KG1 (cell line): Measurements from ENCODE around the gene PAAF1.
"Not testable (repeated sequence)": the region's sequence is repeated elsewhere in the genome, so short reads cannot be mapped to it uniquely, and the experiment has no call there.

Experiments
- DNase-seq: peaks from one replicate; lab custom pipeline; 2025; lab: John Stamatoyannopoulos, UW

PAAF1 gene

DNA sequence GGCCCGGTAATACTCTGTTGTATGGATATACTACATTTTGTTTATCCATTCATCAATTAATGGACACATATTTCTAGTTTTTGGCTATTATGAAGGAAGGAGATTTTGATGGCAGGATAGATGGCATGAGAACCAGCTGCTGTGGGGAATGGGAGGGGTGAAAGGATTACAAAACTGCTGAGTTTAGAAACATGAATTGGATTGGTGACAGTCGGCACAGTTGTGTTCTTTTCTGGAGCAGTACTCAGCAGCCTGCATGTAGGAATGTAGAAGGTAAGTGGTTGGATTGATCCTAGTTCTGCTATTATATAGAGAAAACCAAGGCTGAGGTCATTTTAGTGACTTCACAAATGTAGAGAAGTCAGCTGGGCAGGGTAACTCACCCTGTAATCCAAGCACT, 7.1 kb downstream of the PAAF1 start:
- DNase-seq = no peak

DNA sequence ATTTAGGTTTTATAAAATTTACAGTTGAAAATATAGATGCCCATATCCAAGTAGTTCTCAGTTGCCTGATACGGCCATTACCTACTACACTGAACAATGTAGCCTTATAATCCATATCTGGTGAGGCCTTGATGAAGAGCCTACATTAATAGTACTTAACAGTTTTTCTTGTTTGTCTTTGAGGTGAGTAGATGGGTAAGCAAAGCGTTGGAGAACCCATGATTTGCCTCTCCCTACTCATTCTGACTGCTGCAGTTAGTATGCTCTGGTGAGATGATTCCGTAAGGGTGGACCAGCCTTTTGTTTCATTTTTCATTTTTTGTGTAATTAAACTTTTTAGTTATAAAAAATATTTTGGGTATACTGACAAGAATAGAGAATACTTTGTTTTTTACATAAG, 11.4 kb downstream of the PAAF1 start:
- no peak for DNase-seq

DNA sequence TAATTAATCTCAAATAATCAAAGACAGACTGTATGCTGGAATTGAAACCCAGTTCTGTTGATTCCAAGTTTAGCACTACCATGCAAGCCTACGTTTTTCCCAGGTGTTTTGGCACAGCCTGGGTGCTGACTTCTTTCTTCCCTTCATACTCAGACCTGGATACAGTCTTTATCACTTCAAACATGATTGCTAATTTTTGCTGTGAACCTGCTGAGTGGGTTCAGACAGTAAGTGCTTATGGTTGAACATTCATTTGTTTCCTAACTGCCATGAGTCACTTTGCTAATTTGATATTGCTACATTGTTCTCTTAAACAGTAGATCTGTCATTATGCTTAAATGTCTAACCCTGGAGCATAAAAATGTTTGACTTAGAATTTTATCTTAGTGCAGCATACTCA, 12.2 kb downstream of the PAAF1 start:
- no peak for DNase-seq

DNA sequence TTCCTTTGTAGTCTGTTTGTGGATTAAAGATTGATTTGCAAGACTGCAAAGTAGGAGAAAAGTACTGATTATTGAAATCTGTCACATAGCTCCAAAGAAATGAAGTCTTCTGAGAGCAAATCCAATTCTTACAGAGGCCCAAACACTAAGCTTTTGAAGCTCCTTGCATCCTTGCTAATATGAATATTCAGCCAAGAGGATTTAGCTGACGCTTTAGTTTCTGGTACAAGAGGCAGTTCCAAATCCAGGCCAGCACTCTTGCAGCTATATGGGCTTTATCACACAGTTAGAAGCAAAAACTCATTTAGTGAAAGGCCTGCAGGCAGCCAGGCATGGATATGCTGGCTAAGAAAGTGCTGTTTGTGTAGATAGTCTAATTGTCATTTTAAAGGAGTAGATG, 12.7 kb downstream of the PAAF1 start:
- DNase-seq = no peak

DNA sequence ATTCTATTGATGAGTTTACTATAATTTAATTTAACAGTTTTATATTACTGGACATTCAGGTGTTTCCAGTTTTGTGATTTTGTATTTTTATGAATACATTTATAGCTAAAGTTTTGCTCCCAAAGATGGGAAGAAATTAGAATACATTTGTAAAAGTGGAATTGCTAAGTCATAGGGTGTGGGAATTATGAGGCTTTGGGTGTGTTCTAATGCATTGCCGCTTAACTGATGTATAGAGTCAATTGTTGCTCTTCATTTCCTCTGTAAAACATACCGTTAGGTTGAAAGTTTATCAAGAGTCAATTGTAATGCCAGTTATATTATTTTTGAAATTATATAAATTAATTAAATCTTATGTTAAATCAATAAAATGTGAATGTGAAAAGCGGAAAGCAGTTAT, 16.2 kb downstream of the PAAF1 start:
- no peak for DNase-seq

DNA sequence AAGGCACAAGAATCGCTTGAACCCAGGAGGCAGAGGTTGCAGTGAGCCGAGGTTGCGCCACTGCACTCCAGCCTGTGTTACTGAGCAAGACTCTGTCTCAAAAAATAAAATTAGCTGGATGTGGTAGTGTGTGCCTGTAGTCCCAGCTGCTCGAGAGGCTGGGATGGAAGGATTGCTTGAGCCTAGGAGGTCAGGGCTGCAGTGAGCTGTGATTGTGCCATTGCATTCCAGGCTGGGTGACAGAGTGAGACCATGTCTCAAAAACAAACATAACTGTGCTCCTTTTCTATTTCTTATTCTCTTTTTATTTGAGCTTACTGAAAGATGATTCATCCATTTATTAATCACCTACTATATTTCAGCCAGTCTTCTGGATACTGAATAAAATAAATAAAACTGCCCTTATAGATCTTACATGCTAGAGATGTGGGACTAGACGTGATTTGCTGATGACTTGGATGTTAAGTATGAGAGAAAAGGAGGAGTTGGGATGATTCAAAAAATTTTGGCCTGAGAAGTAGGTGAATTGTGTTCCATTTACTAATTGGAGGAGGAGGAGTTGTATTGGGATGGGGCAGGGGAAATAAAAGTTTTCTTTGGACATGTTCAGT, 18.0 kb downstream of the PAAF1 start:
- no peak for DNase-seq

DNA sequence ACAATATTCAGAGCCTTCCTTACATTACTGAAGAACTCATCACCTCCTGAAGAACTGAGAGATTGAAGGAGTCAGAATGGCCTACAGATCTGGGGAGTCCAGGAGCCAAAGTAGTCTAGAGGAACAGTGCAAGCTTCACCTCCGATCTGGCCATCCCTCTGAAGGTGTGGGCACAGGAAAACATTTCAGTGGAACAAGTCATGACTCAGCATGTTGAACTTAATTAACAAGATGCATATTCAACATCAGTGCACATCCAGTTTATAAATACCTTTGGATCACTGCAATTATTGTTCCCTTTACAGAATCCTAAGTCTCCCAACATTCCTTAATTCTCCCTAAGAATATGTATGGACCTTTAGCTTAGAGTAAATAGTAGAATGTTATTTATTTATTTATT, 25.5 kb downstream of the PAAF1 start:
- DNase-seq = no peak

DNA sequence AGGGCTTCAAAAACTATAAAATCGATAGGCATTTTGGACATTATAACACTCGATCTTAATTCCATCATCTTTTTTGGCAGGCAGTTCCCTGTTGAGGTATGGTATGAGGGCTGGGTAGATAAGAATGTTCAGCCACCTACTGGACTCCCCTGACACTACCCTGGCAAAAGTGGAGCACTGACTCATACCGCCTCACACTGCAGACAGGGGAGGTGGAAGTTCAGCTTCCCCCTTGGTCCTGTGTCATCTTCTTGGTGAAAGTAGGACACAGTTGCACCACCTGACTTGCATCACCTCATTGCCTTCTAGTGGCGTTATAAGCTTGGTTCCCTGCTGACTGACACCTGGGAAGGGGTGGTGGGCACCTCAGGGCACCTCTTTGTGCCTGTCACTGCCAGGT, 30.4 kb downstream of the PAAF1 start:
- DNase-seq = no peak

DNA sequence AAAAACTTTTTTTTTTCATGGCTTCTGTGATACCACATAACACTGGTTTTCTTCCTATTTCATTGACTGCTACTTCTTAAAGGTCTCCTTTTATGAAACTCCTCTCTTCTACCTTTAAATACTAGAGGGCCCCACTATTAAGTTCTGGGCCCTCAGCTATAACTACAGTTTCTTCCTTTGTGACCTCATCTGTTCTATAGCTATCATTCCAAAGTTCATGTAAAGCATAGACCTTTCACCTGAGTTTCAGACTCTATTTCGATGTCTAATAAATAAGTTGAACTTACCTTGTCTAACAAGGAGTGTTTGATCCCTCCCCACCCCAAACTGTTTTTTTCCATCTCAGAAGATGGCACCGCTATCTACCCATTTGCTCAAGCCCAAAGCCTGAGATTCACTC, 35.2 kb downstream of the PAAF1 start:
- no peak for DNase-seq

DNA sequence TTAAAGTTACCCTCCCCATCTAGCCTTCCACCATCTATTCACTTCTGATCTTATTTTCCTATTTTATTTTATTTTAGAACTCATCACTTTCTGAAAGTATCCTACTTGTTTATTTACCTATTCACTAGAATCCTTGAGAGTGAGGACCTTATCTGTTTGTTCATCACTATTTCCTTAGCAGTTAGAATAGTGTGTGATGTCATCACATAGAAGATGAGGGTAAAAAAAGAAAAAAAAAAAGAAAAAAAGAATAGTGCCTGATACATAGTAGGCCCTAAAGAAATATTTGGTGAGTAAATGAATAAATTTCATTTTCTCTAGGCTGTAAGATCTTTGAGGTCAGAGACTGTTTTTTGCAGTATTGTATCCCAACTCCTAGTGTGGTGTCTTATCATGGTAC, 36.7 kb downstream of the PAAF1 start:
- DNase-seq = no peak

DNA sequence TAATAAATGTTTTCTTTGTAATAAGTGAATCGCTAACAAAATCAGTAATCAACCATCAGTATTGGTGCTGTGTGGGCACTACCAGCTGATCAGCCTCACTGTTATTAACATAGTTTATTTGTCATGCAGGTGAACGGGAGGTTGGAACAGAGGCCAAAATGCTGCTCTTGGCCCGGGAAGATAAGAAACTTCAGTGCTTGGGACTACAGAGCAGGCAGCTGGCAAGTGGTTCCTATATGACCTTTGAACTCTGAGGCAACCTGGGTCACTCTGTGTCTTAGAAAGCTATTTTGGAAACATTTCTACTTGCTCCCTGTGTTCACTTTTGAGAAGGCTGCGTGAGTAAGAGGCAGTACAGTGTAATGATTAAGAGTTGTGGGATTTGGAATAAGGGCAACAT, 37.5 kb downstream of the PAAF1 start:
- DNase-seq = no peak

DNA sequence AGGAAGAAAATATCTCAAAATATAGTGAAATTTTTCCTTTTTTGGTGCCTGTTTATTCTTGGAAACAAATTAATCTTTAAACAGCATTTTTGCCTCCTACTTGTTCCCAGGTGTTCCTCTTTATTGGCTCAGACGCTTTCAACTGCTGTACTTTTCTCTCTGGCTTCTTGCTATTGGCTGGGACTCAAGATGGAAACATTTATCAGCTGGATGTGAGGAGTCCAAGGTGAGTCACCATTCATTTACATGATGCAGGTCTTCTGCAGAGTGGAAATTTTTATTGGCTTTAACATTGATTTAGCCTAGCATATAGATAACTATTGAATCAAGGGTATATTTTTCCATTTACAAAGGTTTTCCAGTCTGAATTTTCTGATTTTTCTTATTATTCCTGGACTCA, 39.6 kb downstream of the PAAF1 start:
- DNase-seq = no peak

DNA sequence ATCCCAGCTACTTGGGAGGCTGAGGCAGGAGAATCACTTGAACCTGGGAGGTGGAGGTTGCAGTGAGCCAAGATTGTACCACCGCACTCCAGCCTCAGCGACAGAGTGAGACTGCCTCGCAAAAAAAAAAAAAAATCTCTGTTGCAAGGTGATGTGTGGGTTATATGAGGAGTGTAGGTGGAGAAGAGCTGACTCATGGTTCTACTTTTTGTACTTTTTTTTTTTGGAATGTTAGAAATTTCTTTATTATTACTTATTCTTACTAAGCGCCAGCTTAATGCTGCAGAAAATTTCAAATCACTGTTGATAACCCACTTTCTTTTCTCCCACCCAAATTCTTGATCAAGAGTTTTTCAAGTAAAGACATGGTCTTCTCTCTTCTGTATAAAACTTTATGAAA, 44.4 kb downstream of the PAAF1 start:
- DNase-seq = no peak

DNA sequence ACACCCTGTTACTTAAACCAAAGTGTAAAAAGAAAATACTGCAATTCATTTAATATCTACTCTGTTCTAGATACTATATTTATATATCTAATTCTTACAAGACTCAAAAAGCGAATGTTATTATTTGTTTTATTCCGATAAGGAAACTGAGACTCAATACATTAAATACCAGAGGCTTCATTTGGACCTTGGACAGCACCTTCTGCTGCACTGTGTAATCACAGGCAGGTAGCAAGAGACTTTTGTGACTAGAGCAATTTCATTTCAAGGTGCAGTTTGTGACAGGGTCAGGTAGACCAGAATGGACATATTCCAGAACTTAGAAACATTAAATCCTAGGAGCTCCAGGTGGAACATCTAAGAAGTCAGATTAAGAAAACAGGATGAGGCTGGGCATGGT, 52.6 kb downstream of the PAAF1 start:
- DNase-seq = no peak

DNA sequence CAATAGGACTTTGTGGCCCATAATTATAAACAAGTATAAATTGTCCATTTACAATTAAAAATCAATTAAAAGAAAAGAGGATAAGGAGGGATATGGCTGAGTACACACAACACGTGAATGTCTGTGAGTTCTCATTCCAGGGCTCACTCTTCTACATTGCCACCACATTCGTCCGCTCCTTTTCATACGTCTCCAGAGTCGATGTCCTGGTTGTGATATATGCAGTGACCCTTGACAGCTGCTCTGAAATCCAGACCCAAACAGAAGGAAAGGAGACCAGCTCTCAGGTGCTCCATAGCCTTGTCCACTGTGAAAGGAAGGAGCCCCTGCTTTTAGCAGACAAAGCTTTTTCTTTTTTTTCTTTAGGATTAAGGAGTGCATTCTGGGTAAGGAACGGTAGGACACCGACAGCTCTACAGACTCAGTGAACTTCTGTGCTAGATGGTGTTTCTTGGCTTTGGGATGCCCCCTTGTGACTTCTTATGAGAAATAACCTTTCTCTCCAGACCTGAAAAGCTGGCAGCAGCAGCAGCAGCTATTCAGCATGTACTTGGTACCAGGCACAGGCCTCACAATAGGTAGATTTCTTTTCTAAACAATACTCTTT, 54.3 kb downstream of the PAAF1 start:
- no peak for DNase-seq

DNA sequence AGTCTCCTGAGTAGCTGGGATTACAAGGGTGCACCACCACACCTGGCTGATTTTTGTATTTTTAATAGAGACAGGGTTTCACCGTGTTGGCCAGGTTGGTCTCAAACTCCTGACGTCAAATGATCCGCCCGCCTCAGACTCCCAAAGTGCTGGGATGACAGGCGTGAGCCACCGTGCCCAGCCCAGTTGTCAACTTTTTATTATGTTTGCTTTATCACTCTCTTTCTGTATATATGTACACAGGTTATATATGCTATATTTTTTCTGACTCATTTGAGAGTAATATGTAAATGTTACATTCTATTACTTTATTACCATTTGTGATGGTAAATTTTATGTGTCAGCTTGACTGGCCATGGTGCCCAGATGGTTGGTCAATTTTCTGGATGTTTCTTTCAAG, 55.2 kb downstream of the PAAF1 start:
- DNase-seq = no peak

DNA sequence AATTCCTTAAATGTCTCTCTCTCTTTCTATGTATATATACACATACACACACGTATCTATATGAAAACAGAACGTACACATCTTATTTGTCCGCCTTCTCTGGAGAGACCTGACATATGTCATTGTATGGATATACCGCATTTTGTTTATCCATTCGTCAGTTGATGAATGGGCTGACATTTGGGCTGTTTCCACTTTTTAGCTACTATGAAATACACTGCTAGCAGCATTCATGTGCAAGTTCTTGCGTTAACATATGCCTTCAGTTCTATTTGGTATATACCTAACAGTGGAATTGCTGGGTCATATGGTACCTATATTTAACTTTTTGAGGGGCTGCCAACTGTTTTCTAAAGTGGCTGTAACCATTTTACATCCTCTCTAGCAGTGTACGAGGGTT, 56.0 kb downstream of the PAAF1 start:
- no peak for DNase-seq

DNA sequence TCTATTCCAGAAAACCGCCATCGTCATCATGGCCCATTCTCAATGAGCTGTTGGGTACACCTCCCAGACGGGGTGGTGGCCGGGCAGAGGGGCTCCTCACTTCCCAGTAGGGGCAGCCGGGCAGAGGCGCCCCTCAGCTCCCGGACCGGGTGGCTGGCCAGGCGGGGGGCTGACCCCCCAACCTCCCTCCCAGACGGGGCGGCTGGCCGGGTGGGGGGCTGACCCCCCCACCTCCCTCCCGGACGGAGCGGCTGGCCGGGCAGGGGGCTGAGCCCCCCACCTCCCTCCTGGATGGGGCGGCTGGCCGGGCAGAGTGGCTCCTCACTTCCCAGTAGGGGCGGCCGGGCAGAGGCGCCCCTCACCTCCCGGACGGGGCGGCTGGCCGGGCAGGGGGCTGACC, 59.2 kb downstream of the PAAF1 start:
- not testable (repeated sequence) for DNase-seq

DNA sequence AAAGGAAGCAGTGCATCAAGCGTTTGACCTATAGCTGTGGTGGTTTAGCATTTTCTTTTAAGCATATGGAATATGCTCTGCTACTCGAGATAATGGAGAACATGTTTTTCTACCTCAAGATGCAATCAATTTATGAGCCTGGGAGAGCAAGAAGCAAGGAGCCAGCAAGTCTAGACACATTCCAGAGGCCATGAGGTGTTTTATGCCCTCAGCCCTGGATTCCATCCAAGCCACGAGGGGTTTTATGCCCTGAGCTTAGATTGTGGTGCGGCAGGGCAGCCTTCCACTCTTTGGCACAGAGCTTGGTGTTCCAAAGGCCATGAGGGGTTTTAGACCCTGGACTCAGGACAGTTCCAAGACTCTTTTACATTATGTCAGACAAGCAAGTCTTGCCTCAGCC, 62.3 kb downstream of the PAAF1 start:
- no peak for DNase-seq

DNA sequence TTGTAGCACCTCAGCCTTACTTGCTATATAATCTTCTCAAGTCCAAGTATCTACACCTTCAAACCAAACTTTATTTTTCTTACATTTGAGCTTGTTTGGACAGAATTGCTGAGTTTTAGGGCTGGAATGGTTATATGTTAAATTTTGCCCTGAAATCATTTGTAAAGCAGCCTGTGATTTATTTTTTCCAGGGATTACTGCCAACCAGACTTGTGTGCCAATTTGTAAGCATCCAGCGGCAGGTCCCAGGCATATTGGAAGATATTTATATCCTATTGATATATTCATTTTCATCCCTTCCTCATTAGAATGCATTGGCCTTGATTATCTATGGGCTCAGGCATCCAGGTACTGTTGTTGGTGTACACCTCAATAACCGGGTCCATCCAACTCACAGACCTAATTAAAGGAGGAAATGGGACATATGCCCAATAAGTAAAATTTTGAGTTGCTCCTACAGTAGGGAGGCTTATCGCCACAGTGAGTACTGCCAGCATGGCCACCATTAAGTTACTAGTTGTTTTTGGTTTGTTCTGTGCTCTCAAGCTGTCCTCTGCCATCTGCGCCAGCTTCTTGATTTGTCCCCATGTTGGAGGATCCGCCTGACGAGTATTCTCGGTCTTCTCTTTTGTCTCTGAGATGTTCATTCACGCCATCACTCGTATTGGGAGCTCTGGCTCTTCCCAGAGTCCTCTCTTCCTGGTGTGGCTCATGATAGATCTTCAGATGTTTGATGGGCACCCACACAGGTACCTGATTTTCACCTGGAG, 64.2 kb downstream of the PAAF1 start:
- no peak for DNase-seq

DNA sequence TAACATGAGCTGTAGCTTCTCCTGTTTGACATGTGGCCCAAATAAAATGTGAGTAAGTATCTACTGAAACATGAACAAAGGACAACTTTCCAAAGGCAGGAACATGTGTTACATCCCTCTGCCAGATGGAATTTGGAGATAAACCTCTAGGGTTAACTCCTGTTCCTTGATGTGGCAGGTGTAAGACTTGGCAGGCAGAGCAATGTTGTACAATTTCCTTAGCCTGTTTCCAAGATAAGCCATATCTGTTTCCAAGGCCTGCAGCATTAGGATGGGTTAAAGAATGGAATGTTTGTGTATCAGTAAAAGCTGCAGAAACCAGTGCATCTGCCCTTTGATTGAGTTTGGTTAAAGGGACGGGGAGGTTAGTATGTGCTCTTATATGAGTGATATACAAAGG, 65.2 kb downstream of the PAAF1 start:
- no peak for DNase-seq

DNA sequence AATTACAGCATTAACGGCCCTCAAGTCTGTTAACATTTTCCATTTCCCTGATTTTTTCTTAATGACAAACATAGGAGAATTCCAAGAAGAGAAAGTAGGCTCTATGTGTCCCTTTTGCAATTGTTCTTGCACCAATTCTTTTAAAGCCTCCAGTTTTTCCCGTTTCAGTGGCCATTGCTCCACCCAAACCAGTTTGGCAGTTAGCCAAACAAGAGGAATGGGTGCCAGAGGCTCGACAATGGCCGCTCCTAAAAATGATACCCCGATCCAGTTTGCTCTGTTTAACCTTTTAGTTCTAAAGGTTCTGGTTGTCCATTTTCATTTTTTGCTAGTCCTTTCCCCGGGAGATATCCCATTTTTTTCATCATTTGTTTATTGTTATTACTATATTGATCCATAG, 67.3 kb downstream of the PAAF1 start:
- DNase-seq = no peak

DNA sequence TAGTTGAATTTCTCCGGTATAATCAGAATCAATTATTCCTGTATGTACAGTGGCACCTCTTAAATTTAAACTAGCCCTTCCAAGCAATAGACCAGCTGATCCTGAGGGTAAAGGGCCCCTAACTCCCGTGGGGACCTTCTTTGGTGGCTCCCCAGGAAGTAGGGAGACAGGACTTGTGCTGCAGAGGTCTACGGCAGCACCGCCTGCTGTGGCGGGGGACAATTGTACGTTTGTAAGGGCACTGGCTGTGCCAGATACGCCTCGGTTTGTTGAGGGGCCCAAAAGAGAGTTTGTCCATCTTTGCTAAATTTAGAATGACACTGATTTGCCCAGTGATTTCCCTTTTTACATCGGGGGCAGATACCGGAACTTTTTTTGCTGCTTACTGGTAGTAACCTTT, 68.1 kb downstream of the PAAF1 start:
- DNase-seq = no peak

DNA sequence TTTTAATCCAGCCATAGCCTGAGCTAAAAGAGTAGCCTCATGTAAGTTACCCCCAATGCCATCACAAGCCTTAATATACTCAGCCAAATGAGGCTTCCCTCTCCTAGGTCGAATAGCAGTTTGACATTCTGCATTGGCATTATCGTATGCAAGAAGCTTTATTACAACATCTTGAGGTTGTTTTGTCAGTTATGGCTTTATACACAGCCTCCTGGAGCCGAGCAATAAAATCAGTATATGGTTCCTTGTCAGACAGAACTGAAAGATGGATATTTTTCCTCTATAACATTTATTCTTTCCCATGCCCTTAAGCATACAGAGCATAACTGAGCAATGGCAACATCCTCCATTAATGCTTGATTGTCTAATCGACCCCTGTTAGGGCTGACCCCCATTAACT, 68.6 kb downstream of the PAAF1 start:
- no peak for DNase-seq
